NCI-H524 treated with DMSO at 0.1 percent for 48 hours (cell line): ENCODE measurements around the gene HTT-AS.

ENCODE experiments used
- DNase-seq: peaks from one replicate; lab custom pipeline; 2025; lab: John Stamatoyannopoulos, UW

Gene HTT-AS

GRCh38 chr4:3087115-3087797 is 12.9 kb upstream of the HTT-AS start:
- no peak for DNase-seq

- DNase-seq: no peak
Measured at GRCh38 chr4:3085948-3086670, 11.8 kb upstream of the HTT-AS start.

- DNase-seq: no peak
Measured at GRCh38 chr4:3083732-3084131, 9.4 kb upstream of the HTT-AS start.

DNA sequence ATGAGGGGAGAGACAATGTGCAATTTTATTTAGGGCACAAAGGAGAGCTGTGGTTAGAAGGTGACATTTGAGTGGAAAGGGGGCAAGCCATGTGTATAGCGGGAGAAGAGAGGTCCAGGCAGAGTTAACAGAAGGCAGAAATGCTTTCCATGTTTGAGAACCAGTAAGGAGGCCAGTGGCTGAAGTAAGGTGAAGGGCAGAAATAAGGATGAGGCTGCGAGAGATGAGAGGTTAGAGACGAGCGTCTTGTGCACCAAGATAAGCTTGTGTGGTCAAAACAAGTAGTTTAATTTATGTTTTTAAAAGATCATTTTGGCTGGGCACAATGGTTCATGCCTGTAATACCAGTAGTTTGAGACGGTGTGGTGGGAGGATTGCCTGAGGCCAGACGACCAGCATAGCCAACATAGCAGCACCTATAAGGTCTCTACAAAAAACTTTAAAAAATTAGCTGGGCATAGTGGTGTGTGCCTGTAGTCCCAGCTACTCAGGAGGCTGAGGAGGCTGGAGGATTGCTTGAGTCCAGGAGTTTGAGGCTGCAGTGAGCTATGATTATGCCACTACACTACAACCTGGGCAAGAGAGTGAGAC is 8.7 kb upstream of the HTT-AS start:
- DNase-seq: no peak

GRCh38 chr4:3079694-3080123 is 5.4 kb upstream of the HTT-AS start:
- DNase-seq: no peak

GRCh38 chr4:3077796-3078195 is 3.5 kb upstream of the HTT-AS start:
- DNase-seq: no peak

DNA sequence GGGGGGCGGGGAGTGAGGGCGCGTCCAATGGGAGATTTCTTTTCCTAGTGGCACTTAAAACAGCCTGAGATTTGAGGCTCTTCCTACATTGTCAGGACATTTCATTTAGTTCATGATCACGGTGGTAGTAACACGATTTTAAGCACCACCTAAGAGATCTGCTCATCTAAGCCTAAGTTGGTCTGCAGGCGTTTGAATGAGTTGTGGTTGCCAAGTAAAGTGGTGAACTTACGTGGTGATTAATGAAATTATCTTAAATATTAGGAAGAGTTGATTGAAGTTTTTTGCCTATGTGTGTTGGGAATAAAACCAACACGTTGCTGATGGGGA is 1.3 kb upstream of the HTT-AS start:
- DNase-seq: no peak

DNA sequence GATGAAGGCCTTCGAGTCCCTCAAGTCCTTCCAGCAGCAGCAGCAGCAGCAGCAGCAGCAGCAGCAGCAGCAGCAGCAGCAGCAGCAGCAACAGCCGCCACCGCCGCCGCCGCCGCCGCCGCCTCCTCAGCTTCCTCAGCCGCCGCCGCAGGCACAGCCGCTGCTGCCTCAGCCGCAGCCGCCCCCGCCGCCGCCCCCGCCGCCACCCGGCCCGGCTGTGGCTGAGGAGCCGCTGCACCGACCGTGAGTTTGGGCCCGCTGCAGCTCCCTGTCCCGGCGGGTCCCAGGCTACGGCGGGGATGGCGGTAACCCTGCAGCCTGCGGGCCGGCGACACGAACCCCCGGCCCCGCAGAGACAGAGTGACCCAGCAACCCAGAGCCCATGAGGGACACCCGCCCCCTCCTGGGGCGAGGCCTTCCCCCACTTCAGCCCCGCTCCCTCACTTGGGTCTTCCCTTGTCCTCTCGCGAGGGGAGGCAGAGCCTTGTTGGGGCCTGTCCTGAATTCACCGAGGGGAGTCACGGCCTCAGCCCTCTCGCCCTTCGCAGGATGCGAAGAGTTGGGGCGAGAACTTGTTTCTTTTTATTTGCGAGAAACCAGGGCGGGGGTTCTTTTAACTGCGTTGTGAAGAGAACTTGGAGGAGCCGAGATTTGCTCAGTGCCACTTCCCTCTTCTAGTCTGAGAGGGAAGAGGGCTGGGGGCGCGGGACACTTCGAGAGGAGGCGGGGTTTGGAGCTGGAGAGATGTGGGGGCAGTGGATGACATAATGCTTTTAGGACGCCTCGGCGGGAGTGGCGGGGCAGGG is 711 bp upstream of the HTT-AS start:
- peak; percentile 3 for DNase-seq

DNA sequence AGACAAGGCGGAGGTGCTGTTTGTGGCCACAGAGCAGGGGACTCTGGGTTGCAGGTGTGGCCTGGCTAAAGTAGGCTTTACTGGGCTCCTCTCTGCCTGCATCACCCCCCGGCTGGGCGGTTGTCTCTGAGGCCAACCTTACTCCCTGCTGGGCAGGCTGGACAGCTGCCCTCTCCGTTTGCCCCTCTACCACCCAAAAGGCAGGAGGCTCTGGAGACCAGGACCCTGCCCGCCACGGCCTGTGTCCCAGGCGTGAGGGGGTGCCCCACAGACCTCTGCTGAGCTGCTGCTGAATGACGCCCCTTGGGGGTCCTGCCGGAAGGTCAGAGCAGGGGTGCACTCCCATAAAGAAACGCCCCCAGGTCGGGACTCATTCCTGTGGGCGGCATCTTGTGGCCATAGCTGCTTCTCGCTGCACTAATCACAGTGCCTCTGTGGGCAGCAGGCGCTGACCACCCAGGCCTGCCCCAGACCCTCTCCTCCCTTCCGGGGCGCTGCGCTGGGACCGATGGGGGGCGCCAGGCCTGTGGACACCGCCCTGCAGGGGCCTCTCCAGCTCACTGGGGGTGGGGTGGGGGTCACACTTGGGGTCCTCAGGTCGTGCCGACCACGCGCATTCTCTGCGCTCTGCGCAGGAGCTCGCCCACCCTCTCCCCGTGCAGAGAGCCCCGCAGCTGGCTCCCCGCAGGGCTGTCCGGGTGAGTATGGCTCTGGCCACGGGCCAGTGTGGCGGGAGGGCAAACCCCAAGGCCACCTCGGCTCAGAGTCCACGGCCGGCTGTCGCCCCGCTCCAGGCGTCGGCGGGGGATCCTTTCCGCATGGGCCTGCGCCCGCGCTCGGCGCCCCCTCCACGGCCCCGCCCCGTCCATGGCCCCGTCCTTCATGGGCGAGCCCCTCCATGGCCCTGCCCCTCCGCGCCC is 920 bp downstream of the HTT-AS start:
- DNase-seq: no peak

- no peak for DNase-seq
Measured at GRCh38 chr4:3071811-3072210, 2.5 kb downstream of the HTT-AS start.

- DNase-seq: no peak
Measured at GRCh38 chr4:3070709-3071500, 3.4 kb downstream of the HTT-AS start.

GRCh38 chr4:3069661-3070199 is 4.6 kb downstream of the HTT-AS start:
- no peak for DNase-seq

- peak; percentile 9 for DNase-seq
Measured at GRCh38 chr4:3067473-3068001, 6.8 kb downstream of the HTT-AS start.

- no peak for DNase-seq
Measured at GRCh38 chr4:3066836-3067400, 7.4 kb downstream of the HTT-AS start.

DNA sequence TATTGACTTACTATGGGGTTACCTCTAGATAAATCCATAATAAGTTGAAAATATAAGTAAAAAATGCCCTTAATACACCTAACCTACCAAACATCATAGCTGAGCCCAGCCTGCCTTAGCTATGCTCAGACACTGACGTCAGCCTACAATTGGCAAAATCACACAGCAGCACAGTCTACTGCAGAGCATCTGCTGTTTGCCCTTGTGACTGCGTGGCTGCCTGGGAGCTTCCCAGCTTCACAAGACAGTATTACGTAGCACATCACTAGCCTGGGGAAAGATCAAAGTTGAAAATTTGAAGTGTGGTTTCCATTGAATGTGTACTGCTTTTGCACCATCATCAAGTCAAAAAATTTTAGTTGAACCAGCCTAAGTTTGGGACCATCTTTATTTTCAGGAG is 8.8 kb downstream of the HTT-AS start:
- DNase-seq: no peak

DNA sequence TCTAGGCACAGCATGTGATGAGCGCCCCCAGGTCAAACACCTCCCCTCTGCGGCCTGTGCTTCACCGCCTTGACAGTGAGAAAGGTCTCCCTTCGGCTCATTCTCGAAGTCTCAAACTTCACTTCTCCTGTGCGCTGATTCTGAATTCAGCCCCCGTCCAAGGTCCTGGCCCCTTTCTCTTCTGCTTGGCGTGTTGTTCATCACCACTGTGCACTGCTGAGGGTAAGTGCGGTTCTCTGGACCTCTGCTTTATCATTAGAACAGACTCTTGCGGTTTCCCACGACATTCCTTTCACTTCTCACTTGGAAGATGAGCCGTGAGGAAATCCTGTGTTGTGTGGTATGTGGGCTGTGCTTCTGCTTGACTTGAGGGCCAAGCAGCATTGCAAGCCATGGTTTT is 11.9 kb downstream of the HTT-AS start:
- no peak for DNase-seq

DNA sequence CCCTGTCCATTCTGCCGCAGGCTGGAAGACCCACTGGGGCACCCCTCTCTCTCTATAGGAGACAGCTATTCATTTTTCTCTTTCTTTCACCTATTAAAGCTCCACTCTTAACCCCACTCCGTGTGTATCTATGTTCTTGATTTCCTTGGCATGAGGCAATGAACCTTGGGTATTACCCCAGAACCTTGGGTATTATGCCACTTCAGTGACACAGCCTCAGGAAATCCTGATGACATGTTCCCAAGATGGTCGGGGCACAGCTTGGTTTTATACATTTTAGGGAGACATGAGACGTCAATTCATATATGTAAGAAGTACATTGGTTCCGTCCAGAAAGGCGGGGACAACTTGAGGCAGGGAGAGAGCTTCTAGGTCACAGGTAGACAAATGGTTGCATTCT is 13.4 kb downstream of the HTT-AS start:
- DNase-seq: no peak

DNA sequence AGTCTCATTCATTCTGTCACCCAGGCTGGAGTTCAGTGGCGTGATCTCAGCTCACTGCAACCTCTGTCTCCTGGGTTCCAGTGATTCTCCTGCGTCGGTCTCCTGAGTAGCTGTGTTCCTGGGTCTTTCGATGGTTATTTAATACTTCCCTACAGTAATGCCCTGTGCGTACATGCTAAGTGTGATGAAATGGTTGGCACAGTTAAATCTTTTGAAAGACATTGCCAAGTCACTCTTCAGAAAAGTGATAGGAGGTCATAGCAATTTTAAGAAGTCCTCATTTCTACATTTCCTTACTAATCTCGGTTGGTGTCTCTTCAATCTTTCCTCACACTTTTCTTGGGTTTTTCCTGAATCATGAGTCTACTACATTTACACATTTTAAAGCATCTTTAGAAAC is 14.4 kb downstream of the HTT-AS start:
- DNase-seq: no peak

- DNase-seq: no peak
Measured at GRCh38 chr4:3054169-3054759, 20.1 kb downstream of the HTT-AS start.
